Astrocyte (in vitro differentiated cells and primary cell): ENCODE data around the gene TRAM2.

ENCODE experiments used
- EZH2 ChIP-seq: IDR thresholded peaks from 2 replicates; pipeline ENCODE4 v1.6.1; 2012; ENCODE audit warnings: mild to moderate bottlenecking, low read length, inconsistent platforms; ENCODE audit not compliant: insufficient read depth
- TF ChIP-seq, protein P1 (sequence below): IDR thresholded peaks from 2 replicates; pipeline ENCODE4 v1.5.1; 2011; ENCODE audit warnings: low read depth, mild to moderate bottlenecking, inconsistent platforms, low read length, moderate library complexity; ENCODE audit not compliant: insufficient read depth

DNA sequence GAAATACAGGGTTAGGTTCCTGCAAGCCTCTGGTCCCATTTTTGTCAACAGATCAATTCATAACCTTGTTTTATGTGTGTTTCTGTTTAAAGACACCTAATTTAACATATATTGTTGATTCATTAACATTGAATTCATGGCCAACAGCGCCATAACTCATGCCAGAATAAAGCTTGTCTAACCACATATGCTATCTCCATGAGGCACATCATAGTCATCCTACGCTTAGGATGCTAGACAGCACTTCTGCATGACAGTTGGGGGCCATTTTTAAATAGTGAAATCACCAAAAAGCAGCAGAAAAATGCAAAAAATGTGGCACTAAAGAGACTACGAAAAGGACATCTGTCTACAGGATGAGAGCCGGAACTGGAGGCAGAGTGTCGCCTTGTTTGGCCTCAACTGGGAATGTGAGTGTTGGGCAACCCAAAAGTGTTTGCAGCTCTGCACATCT is 37.9 kb downstream of the TRAM2 start:
- TF ChIP-seq EZH2: no peak
- TF ChIP-seq, protein P1, sequence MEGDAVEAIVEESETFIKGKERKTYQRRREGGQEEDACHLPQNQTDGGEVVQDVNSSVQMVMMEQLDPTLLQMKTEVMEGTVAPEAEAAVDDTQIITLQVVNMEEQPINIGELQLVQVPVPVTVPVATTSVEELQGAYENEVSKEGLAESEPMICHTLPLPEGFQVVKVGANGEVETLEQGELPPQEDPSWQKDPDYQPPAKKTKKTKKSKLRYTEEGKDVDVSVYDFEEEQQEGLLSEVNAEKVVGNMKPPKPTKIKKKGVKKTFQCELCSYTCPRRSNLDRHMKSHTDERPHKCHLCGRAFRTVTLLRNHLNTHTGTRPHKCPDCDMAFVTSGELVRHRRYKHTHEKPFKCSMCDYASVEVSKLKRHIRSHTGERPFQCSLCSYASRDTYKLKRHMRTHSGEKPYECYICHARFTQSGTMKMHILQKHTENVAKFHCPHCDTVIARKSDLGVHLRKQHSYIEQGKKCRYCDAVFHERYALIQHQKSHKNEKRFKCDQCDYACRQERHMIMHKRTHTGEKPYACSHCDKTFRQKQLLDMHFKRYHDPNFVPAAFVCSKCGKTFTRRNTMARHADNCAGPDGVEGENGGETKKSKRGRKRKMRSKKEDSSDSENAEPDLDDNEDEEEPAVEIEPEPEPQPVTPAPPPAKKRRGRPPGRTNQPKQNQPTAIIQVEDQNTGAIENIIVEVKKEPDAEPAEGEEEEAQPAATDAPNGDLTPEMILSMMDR: no peak
